GM18526 (cell line): ENCODE data around the gene DSP.

ENCODE experiments used
- POLR2A ChIP-seq: IDR thresholded peaks from 3 replicates; pipeline ENCODE4 v1.6.1; 2011; ENCODE audit not compliant: insufficient read length; ENCODE audit errors: extremely low read depth

Gene DSP

GRCh38 chr6:7523922-7524321 is 17.5 kb upstream of the DSP start:
- no peak for TF ChIP-seq POLR2A

- TF ChIP-seq POLR2A = no peak
Measured at GRCh38 chr6:7526755-7527154, 14.7 kb upstream of the DSP start.

GRCh38 chr6:7528565-7528964 is 12.9 kb upstream of the DSP start:
- TF ChIP-seq POLR2A = no peak

GRCh38 chr6:7529141-7529540 is 12.3 kb upstream of the DSP start:
- no peak for TF ChIP-seq POLR2A

GRCh38 chr6:7532232-7532631 is 9.2 kb upstream of the DSP start:
- no peak for TF ChIP-seq POLR2A

GRCh38 chr6:7532821-7533220 is 8.7 kb upstream of the DSP start:
- no peak for TF ChIP-seq POLR2A

GRCh38 chr6:7534192-7534591 is 7.3 kb upstream of the DSP start:
- no peak for TF ChIP-seq POLR2A

GRCh38 chr6:7535498-7535897 is 6.0 kb upstream of the DSP start:
- TF ChIP-seq POLR2A = no peak

- TF ChIP-seq POLR2A = no peak
Measured at GRCh38 chr6:7537565-7538174, 3.8 kb upstream of the DSP start.

GRCh38 chr6:7538484-7538883 is 3.0 kb upstream of the DSP start:
- no peak for TF ChIP-seq POLR2A

- no peak for TF ChIP-seq POLR2A
Measured at GRCh38 chr6:7540595-7540994, 876 bp upstream of the DSP start.

- no peak for TF ChIP-seq POLR2A
Measured at GRCh38 chr6:7542065-7542873, 798 bp downstream of the DSP start.

GRCh38 chr6:7542874-7543624 is 1.6 kb downstream of the DSP start:
- TF ChIP-seq POLR2A = no peak

GRCh38 chr6:7543789-7544424 is 2.4 kb downstream of the DSP start:
- no peak for TF ChIP-seq POLR2A

- no peak for TF ChIP-seq POLR2A
Measured at GRCh38 chr6:7544597-7544996, 3.1 kb downstream of the DSP start.

- TF ChIP-seq POLR2A = no peak
Measured at GRCh38 chr6:7545316-7546019, 4.0 kb downstream of the DSP start.

- no peak for TF ChIP-seq POLR2A
Measured at GRCh38 chr6:7546020-7546369, 4.5 kb downstream of the DSP start.
